Measurements from ENCODE around the gene SLC41A2. TPM values are rescaled to one million over a fixed set of nuclear protein-coding genes. Genes with fewer than 3 reads are reported as not detected.
"Not testable (repeated sequence)": the region's sequence is repeated elsewhere in the genome, so short reads cannot be mapped to it uniquely, and the experiment has no call there.

Gene SLC41A2
- total RNA-seq, 1 donor from 2014 or later = 9.7 TPM

DNA sequence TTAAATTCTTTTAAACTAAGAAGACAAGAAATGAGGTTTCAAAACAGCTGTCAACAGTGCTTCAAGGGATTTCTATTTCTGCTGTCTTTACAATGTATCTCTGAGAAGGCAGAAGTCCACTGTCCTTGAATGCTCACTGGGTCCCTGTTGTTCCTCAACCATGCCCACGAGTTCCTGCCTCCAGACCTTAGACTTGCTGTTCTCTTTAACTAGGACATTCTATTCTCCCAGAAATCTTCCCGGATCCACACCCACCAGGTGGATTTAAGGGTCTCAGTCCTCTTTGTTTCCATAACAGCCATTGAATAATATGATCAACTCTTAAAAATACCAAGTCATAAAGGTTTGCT, 6.7 kb upstream of the SLC41A2 start:
- DNase-seq (ENCODE audit: low read depth) = no peak

DNA sequence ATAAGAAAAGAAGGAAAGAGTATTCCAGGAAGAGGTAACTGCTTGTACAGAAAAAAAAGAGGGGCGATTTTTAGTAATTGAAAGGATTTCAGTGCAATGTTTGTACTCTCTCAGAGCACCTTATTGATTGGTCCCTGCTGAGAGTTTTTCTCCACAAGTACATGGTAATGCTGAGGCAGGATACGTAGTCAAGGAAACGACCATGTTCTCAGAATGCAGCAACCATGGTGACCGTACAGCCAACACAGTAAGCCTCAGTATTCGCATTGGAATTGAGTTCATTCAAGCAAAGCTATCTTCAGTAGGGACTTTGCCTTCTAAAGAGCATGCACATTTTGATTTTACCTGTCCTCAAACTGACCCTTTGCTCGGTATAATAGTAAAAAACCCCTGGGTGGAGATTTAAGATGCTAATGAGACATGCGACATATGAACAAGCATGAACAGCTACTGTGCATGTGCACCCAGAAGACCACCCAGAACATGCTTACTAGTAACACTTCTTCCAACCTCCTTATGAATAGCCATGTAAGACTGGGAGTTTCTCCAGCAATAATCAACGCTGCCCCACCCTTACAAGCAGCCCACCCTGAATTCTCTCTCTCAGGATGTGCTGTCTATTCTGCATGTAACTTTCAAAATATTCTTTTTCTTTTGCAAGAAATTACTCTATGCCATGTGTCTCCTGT, 6.2 kb upstream of the SLC41A2 start:
- DNase-seq (ENCODE audit: low read depth) = no peak

DNA sequence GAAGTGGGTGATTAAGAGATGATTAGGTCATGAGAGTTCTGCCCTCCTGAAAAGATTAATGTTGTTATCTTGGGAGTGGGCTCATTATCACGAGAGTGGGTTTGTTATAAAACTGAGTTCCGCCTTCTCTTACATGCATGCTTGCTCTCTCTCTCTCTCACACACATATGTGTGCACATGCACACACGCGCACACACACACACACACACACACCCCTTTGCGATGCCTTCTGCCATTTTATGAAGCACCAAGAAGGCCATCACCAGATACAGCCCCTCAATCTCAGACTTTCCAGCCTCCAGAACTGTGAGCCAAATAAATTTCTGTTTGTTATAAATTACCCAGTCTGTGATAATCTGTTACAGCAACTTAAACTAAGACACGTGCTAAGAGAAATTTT, 5.7 kb upstream of the SLC41A2 start:
- no peak for DNase-seq (ENCODE audit: low read depth)

DNA sequence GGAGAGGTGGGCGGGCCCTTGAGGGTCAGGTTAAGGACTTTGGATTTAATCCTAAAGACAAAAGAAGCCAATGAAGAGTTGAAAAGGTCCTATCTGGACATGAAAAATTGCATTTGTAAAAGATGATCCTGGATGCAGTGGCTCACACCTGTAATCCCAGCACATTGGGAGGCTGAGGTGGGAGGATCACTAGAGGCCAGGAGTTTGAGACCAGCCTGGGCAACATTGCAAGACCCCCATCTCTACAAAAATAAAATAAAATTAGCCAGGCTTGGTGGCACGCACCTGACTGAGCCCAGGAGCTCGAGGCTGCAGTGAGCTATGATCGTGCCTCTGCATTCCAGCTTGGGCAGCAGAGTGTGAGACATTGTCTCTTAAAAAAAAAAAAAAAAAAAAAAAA, 2.4 kb upstream of the SLC41A2 start:
- no peak for DNase-seq (ENCODE audit: low read depth)

DNA sequence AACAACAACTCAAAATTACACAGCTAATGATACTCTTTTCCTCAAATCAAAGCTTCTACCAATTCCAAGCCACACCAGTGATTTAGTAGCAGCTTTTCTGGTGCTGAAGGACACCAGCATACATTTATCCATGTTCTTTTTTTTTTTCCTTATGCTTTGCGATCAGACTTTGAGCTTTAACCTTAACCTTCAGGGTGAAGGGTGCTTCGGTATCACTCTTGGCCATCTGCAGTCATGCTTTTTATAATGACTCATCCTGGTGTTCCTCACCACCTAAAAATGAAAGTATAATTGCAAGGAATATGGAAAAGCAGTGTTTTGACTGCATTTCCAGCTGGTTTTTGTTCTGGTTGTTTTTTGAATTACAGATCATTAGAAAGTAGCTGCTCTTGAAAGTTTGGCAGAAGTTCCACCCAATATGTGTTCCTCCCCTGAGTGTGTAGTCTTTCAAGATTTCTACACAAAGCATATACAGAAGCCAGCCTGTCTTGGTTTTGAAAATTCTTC, 1.3 kb upstream of the SLC41A2 start:
- peak; percentile 10 for DNase-seq (ENCODE audit: low read depth)

DNA sequence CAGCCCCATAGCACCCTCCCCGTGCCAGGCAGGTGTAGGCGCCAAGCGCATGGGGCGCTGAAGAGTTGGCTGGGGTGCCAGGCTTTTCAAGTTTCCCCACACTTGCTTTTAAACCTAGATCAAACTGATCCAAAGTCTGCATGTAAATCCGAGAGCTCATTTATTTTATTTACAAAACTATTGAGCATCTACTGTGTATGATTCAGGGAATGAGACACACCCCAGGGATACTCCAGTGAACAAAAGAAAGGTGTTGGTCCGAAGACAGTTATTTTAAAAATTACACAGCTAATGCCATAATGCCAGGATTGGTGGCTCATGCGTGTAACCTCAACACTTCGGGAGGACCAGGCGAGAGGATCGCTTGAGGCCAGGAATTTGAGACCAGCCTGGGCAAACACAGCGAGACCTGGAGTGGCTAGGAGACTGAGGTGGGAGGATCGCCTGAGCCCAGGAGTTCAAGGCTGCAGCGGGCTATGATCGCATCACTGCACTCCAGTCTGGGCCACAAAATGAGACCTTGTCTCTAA, 780 bp upstream of the SLC41A2 start:
- no peak for DNase-seq (ENCODE audit: low read depth)

DNA sequence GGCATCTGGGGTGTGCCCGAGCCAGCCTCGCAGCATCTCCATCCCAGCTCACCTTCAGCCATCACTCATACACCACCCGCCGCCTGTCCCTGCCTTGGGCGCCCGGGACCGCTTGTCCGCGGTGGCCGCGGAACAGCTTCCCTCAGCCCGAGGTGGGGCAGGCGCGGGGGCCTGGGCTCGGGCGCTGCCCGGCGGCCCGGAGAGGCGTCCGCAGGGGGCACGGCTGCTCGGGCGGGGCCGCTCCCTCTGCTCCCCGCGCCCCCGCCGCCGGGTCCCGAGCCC, 430 bp downstream of the SLC41A2 start:
- DNase-seq (ENCODE audit: low read depth) = peak; percentile 28

DNA sequence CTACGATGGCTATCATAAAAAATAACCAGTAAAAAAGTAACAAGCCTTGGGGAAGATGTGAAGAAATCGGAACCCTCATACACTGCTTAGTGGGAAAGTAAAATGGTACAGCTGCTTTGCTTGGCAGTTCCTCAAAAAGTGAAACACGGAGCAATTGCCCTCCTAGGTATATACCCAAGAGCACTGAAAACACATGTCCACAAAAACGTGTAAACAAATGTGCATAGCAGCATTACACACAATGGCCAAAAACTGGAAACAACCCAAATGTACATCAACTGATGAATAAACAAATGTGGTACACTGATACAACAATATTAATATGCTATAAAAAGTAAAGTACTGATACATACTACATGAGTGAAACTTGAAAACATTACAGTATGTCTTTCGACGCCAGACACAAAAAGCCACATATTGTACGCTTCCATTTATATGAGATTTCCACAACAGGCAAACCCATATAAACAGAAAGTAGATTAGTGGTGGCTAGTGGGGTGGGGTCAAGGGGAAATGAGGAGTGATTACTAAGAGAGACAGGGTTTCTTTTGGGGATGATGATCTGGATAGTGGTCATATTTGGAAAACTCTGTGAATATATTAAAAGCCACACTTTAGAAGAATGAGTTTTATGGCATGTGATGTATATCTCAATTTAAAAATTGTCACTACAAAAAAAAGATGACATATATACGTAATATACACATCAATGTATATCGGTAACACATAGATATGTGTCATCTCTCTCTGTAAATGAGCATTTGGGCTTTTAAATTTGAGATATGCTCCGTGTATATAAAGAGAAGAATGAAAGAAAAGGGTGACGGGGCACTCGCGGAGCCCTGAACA, 996 bp downstream of the SLC41A2 start:
- no peak for DNase-seq (ENCODE audit: low read depth)

DNA sequence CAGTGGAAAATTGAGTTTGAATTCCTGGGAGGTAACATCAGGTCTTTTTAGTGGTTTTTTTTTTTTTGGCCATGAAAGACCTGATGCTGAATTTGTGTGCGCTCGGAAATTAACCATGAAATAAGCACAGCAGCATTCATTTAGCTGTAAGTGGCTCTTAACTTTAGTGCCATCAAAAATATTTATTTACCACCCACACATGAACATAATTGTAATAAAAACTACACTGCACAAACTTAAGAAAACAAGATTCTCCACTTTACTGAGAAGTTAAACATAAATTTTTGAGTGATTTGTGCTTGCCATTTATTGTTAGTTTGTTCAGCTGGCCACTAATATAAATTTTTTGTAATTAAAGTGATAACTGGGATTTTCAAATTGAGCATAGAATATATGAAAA, 2.4 kb downstream of the SLC41A2 start:
- no peak for DNase-seq (ENCODE audit: low read depth)

DNA sequence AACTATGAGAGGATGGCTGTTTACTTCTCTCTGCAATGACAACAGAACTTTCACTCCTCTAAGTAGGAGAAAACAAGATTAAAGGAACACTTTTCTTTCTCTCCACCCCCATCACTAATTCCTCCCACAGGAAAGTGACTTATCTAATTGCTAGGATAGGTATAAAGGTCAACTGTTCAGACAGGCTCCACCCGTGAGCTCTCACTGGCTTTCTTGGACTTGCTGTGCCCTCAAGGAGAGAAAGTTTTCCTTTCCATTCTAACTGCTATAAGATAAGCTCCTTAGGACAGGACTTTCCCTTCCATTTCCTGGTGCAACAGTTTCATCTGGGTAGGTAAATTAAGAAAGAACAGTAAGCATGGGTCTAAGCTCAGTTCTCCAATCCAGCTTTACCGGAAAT, 4.8 kb downstream of the SLC41A2 start:
- DNase-seq (ENCODE audit: low read depth) = no peak

DNA sequence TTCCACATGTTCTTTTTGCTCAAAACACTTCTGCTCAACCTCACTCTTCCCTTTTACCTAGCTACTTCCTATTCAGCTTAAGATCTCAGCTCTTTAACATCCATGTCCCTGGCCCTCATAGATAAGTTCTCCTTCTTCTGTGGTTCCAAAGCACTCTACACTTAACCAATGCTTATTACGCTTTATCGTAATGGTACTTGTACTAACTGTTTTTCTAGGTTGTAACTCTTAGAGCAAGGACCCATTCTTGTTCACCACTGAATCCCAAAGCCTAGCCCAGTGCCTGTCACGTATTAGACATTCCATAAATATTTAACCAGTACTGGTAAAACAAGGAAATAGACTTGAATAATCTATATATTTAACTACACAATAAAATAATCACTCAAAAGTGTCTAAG, 5.3 kb downstream of the SLC41A2 start:
- DNase-seq (ENCODE audit: low read depth) = no peak

DNA sequence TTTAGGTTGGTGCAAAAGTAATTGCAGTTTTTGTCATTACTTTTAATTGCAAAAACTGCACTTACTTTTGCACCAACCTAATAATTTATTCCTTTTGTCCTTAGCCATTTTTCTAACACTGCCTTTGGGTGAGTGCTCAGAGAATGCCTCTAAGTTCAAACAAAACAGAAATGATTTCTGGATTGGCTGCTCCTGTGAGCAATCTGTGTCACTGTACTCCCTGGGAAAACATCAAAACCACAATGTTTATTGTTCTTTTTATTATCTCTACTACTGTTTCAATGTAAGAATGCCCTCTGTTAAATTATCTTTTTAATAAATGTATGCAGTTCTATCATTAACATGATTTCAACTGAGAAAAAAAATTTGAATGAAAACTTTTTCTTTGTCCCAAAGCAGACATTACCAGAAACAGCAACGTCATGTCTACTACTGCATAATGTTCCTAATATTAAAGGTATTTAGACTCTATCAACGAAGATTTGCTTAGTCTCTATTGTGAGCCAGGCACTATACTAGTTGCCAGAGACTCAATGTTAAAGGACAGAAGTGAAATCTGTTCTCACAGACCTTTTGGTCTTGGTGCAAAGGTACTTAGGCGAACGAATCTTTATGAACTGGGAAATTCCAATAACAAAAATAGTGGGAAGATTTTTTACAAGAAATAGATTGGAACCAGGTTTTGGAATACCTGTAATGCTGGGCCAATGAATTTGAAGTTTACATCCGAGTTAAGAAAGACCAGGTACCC, 6.2 kb downstream of the SLC41A2 start:
- DNase-seq (ENCODE audit: low read depth) = peak; percentile 11

DNA sequence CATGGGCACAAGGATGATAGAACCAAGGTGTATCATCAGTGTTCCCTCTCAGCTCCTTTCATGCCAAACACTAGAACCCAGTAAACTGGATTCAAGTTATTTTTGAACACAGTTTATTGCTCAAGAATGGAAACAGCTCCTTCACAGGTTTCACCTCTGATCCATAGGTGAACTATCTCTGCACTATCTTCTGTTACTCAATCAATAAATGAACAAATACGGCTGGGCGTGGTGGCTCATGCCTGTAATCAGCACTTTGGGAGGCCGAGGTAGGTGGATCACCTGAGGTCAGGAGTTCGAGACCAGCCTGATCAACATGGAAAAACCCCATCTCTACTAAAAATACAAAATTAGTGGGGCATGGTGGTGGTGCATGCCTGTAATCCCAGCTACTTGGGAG, 9.4 kb downstream of the SLC41A2 start:
- DNase-seq (ENCODE audit: low read depth) = not testable (repeated sequence)

DNA sequence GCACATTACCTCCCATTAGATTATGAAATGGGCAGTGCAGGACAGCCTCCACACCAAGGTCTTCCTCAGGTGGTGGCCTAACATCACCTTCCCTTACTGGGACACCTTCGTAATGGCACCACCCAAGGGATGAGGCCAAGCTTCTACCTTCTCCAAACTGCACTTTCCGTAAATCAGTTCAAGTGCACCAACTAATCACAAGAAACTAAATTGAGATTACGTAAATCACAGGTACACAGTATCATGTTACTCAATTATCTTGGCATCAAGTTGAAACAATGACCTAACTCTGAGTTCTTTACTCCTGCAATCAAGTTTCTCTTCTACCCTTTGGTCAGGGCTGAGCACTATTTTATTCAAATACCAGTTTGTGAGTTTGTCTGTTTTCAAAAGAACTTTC, 13.8 kb downstream of the SLC41A2 start:
- DNase-seq (ENCODE audit: low read depth) = no peak

DNA sequence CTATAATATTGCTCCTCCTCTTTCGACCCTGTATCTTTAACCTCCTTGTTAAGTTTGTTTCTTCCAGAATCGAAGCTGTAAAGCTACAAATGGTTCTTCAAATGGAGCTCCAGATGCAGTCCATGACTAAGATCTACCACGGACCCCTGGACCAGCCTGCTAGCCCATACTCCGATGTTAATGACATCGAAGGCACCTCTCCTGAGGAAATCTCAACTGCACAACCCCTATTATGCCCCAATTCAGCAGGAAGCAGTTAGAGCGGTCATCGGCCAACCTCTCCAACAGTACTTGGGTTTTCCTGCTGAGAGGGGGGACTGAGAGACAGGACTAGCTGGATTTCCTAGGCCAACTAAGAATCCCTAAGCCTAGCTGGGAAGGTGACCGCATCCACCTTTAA, 14.7 kb downstream of the SLC41A2 start:
- DNase-seq (ENCODE audit: low read depth) = not testable (repeated sequence)

DNA sequence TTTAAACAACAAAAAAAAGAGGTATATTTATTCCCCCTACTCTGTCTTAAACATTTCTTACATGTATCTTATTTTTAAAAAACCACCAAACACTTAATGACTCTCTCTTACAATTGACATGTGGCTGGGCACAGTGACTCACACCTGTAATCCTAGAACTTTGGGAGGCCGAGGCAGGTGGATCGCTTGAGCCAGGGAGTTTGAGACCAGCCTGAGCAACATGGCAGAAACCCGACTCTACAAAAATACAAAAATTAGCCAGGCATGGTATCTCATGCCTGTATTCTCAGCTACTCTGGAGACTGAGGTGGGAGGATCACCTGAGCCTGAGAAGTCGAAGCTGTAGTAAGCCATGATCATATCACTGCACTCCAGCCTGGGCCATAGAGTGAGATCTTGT, 16.0 kb downstream of the SLC41A2 start:
- peak; percentile 32 for DNase-seq (ENCODE audit: low read depth)

DNA sequence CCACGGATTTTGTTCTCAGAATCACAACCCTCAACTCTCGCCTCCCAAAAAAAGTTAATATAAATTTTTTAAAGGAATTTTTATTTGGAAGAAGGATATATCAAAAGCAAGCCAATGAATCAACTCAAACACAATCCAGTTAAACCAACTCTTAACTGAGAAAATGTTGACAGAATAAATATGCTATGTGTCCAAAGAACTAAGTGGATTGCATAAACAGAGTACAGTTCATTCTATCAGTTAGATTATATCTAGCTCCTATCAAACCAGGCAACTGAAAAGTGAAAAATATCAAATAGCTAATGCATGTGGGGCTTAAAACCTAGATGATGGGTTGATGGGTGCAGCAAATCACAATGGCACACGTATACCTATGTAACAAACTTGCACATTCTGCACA, 16.6 kb downstream of the SLC41A2 start:
- DNase-seq (ENCODE audit: low read depth) = no peak

DNA sequence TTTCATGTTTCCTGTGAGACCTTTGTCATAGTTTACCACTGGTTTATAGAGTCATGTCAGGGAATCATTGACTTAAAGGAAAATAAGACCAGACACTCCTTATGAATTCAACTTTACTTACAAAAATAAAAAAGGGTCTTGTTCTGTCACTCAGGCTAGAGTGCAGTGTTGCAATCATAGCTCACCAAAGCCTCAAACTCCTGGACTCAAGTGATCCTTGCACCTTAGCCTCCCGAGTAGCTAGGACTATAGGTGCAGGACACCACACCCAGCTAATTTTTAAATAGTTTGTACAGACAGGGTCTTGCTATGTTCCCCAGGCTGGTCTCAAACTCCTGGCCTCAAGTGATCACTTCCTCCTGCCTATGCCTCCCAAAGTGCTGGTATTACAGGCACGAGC, 19.0 kb downstream of the SLC41A2 start:
- DNase-seq (ENCODE audit: low read depth) = peak; percentile 6

DNA sequence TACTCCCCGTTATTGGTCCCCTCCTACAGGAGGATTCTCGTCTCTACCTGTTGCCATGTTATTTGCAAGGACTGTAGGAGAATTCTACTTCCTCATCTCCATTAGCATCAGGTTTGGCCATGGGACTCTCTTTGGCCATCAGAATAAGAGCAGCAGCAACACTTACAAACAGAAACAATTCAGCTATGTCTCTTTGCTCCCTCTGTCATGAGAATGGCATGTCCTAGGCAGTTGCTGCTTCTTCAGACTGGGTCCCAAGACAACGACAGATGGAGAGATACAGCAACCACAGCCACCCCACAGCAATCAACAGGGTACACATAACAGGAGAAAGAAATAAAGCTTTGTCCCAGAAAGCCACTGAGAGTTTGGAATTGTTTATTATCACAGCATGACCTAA, 19.7 kb downstream of the SLC41A2 start:
- DNase-seq (ENCODE audit: low read depth) = peak; percentile 86

DNA sequence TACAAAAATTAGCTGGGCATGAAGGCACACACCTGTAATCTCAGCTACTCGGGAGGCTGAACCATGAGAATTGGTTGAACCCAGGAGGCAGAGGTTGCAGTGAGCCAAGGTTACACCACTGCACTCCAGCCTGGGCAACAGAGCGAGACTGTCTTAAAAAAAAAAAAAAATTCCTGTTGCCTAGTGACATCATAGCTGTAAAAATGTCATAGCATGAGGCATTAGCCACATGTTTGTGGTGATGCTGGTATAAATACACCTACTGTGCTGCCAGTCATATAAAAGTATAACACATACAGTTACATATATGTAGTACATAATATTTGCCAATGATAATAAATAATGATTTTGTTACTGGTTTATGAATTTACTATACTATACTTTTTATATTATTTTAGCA, 22.2 kb downstream of the SLC41A2 start:
- no peak for DNase-seq (ENCODE audit: low read depth)

DNA sequence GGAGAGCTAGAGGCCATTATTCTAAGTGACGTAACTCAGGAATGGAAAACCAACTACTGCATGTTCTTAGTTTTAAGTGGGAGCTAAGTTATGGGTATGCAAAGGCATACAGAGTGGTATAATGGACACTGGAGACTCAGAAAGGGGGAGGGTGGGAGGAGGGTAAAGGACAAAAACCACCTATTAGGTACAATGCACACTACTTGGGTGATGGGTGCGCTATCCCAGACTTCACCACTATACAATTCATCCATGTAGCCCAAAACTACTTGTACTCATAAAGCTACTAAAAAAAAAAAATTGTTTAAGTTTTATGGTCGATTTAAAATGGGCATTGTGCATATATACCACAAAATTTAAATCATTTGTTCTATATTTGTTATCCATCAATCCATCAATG, 24.3 kb downstream of the SLC41A2 start:
- no peak for DNase-seq (ENCODE audit: low read depth)

DNA sequence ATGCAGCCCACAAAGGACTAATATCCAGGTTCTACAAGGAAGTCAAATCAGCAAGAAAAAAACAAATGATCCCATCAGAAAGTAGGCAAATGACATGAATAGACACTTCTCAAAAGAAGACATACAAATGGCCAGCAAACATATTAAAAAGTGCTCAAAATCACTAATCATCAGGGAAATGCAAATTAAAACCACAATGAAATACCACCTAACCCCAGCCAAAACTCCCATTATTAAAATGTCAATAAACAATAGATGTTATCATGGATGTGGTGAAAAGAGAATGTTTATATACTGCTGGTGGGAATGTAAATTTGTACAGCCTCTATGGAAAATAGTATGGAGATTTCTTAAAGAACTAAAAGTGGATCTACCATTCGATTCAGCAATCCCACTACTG, 25.0 kb downstream of the SLC41A2 start:
- DNase-seq (ENCODE audit: low read depth) = no peak

All from myocyte (in vitro differentiated cells).